ENCODE data around the gene SBF2.

The SBF2 gene

DNA sequence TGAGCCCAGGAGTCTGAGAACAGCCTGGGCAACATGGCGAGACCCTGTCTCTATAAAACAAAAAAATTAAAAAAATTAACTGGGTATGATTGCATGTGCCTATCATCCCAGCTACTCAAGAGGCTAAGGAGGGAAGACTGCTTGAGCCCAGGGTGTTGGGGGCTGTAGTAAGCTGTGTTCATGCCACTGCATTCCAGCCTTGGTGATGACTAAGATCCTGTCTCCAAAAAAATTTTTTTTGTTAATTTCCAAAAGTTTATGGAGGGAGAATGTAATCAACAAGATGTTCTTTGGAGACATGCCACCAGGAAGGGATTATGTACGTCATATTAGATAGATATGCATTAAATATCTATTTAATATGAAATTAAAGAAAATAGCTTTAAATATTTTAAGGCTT lies 267.5 kb downstream of the SBF2 start:
- no peak overlapping the region for H3K27ac ChIP-seq
- TF ChIP-seq, protein P1, sequence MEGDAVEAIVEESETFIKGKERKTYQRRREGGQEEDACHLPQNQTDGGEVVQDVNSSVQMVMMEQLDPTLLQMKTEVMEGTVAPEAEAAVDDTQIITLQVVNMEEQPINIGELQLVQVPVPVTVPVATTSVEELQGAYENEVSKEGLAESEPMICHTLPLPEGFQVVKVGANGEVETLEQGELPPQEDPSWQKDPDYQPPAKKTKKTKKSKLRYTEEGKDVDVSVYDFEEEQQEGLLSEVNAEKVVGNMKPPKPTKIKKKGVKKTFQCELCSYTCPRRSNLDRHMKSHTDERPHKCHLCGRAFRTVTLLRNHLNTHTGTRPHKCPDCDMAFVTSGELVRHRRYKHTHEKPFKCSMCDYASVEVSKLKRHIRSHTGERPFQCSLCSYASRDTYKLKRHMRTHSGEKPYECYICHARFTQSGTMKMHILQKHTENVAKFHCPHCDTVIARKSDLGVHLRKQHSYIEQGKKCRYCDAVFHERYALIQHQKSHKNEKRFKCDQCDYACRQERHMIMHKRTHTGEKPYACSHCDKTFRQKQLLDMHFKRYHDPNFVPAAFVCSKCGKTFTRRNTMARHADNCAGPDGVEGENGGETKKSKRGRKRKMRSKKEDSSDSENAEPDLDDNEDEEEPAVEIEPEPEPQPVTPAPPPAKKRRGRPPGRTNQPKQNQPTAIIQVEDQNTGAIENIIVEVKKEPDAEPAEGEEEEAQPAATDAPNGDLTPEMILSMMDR (conservative IDR thresholded peaks at IDR 0.05), result no peak

DNA sequence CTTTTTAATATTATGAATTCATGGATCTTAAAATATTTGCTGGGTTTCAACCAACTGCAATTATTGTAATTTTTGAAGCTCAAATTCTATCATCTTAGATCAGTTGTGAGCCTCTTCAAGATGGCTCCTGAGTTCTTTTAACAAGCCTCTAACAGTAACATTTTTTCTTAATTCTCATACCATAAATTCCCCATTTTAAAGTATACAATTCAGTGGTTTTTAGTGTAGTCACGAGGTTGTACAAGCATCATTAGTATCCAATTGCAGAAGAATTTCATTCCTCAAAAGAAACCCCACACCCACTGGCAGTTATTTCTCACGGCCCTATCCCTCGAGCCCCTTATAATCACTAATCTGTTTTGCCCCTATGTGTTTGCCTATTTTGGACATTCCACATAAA lies 270.8 kb downstream of the SBF2 start:
- TF ChIP-seq, protein P1 (conservative IDR thresholded peaks at IDR 0.05), result no peak
- no peak overlapping the region for H3K27ac ChIP-seq

DNA sequence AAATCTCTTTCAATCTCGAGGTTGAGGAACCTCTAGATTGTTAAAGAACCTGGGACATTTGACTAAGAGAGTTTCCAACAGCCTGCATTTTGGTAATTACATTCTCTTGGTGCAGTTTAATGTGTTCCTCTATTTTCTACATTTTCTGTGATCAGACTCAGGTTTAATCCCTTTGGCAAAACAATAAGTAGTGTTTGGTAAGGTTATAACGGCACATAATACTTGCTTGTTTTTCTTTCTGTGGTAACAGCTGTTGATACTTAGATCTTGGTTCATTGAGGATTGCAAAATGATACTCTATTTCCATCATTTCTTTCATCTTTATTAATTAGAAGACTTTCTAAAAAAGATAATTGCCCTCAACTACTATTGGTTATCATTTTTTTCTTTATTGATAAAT lies 271.3 kb downstream of the SBF2 start:
- TF ChIP-seq, protein P1 (conservative IDR thresholded peaks at IDR 0.05), result no peak
- no peak overlapping the region for H3K27ac ChIP-seq

DNA sequence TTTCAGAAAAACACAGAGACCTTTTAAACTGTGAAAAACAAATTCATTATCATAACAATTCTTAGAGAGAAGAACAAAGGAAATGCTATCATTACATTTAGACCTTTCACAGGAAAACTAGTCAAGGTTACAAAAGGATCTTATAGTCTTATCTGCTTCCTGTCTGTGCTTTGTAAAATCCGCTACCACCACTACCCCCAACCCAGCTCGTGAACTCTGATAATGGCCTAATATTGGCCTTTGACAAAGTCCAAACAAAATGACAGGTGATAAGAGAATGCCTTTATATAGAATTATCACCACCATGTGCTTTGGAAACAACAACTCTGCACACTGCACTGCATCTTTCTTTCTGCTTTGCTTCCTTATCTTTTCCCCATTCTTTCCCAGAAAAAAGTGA lies 272.5 kb downstream of the SBF2 start:
- no peak overlapping the region for H3K27ac ChIP-seq
- TF ChIP-seq, protein P1 (conservative IDR thresholded peaks at IDR 0.05), result no peak

DNA sequence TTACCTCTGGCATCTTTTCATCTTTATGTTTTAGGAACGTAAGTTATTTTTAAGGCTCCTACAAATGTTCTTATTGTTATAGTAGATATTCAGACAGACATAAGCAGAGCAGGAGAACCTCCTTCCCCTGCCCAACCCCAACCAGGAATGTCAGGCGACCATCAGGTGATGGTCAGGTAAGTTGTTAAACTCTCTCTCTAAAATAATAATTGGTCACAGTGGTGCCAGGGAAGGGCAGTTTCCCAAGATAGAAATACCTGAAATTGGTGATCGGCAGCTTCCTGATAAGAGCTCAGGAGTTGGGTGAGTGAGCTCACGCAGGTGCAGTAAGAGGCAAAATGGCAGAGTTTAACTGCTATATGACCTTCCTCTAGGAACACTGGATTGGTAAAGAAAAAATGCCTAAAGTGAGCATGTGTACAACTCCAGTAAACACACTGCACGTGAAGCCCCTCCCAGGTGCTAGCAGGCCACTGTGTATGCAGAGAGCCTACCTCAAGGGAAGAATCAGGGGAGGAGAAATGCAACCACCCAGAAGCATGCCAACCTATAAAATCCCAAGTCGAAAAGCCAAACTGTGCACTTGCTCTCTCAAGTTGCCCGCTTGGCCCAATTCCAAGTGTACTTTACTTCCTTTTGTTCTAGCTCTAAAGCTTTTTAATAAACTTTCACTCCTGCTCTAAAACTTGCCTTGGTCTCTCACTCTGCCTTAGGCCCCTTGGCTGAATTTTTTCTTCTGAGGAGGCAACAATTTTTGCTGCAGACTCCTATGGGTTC lies 273.9 kb downstream of the SBF2 start:
- TF ChIP-seq, protein P1 (conservative IDR thresholded peaks at IDR 0.05), result no peak
- peak overlapping the region; percentile 33 for H3K27ac ChIP-seq

DNA sequence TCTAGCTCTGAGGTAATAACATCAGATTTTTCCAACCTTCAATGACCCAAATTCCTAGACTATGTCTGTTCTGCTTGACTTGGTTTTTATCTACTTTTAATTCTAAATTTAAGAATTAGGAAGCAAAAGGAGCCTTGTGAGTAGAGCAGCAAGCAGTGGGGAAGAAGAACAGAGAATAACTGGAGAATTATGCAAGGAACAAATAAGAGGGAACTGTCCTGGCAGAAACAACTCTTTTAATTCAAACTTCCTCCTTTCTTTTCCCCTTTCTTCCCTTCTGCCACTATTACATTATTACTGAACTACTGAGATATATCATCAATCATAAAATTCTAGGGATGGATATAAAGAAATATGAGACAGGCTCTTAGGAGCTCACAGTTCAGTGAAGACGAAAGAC lies 276.1 kb downstream of the SBF2 start:
- no peak overlapping the region for H3K27ac ChIP-seq
- TF ChIP-seq, protein P1 (conservative IDR thresholded peaks at IDR 0.05), result no peak

DNA sequence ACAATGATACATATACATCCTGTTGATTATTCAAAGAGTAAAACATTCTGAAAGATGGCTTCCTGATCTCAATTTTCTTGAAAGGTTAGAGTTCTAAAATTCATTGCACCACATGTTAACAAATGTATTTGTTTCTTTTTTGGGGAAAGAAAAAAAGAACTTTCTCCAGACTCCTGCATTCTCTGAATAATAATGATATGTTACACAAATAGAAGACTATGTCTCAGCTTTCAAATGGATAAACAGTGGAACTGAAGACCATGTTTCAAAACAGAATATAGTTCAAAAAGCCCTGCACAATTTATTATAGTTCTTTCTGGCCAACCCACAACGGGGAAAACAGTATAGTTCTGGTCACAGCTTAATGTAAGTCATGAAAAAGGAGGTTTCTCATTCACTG lies 277.0 kb downstream of the SBF2 start:
- TF ChIP-seq, protein P1 (conservative IDR thresholded peaks at IDR 0.05), result no peak
- H3K27ac ChIP-seq, result no peak overlapping the region
